GM12892 (cell line): ENCODE data around the gene NKAIN2.

Experiments
- POLR2A ChIP-seq: IDR thresholded peaks from 2 replicates; pipeline ENCODE4 v1.6.1; 2011; ENCODE audit warnings: low read depth, low read length, control low read depth
- POLR2AphosphoS5 ChIP-seq: IDR thresholded peaks from 2 replicates; pipeline ENCODE4 v1.6.1; 2011; ENCODE audit warnings: low read depth, low read length, control low read depth
- TAF1 ChIP-seq: IDR thresholded peaks from 2 replicates; pipeline ENCODE4 v1.6.1; 2011; ENCODE audit warnings: low read depth, mild to moderate bottlenecking, control low read depth, low read length, borderline replicate concordance

- no peak for TF ChIP-seq POLR2A
- TF ChIP-seq POLR2AphosphoS5: no peak
- TF ChIP-seq TAF1: no peak
These were observed 992.9 kb downstream of the NKAIN2 start for GRCh38 chr6:124796464-124796970.
